SK-N-SH treated with all-trans-retinoic acid at 6 μM for 48 hours (cell line): Measurements from ENCODE around the gene CYP24A1.

Experiments used
- ATAC-seq: fragments of 200-7000 bp; cut with Tn5 transposase; 3 replicates; pipeline ENCODE4 v1.9.1; 2020; ENCODE audit warnings: mild to moderate bottlenecking, moderate library complexity
- ARNTL ChIP-seq: fragments of 450-650 bp; formaldehyde crosslinking; IDR thresholded peaks from 2 replicates; pipeline ENCODE4 v1.5.0; 2020; ENCODE audit warnings: low read depth, mild to moderate bottlenecking, moderate library complexity, borderline replicate concordance
- BACH2 ChIP-seq: fragments of 250-450 bp; sonication (Bioruptor Pico); IDR thresholded peaks from 2 replicates; pipeline ENCODE4 v1.9.0; 2021; ENCODE audit warnings: mild to moderate bottlenecking, borderline replicate concordance
- CREB5 ChIP-seq: fragments of 250-450 bp; sonication (Bioruptor Pico); IDR thresholded peaks from 2 replicates; pipeline ENCODE4 v1.5.1; 2020; ENCODE audit warnings: low read depth, mild to moderate bottlenecking, moderate library complexity
- CSDC2 ChIP-seq: fragments of 250-450 bp; sonication (Bioruptor Pico); IDR thresholded peaks from 2 replicates; pipeline ENCODE4 v1.5.0; 2020; ENCODE audit warnings: mild to moderate bottlenecking, moderate library complexity
- CSRNP3 ChIP-seq: fragments of 250-450 bp; sonication (Bioruptor Pico); IDR thresholded peaks from 2 replicates; pipeline ENCODE4 v1.5.1; 2021; ENCODE audit warnings: mild to moderate bottlenecking, moderate library complexity
- ESRRG ChIP-seq: fragments of 250-450 bp; sonication (Bioruptor Pico); IDR thresholded peaks from 2 replicates; pipeline ENCODE4 v1.6.1; 2021; ENCODE audit warnings: mild to moderate bottlenecking
- GLIS3 ChIP-seq: fragments of 250-450 bp; sonication (Bioruptor Pico); IDR thresholded peaks from 2 replicates; pipeline ENCODE4 v1.5.0; 2020; ENCODE audit warnings: mild to moderate bottlenecking, moderate library complexity
- ISL1 ChIP-seq: fragments of 250-450 bp; sonication (Bioruptor Pico); IDR thresholded peaks from 2 replicates; pipeline ENCODE4 v2.1.2; 2022; ENCODE audit warnings: mild to moderate bottlenecking, moderate library complexity
- OSR1 ChIP-seq: fragments of 250-450 bp; sonication (Bioruptor Pico); IDR thresholded peaks from 2 replicates; pipeline ENCODE4 v1.8.0; 2022; ENCODE audit warnings: moderate library complexity, mild to moderate bottlenecking, inconsistent platforms
- POU6F1 ChIP-seq: fragments of 250-450 bp; sonication (Bioruptor Pico); IDR thresholded peaks from 2 replicates; pipeline ENCODE4 v1.8.0; 2021; ENCODE audit warnings: low read depth, mild to moderate bottlenecking, moderate library complexity, borderline replicate concordance
- PPARA ChIP-seq: fragments of 250-450 bp; sonication (Bioruptor Pico); IDR thresholded peaks from 2 replicates; pipeline ENCODE4 v1.5.0; 2020; ENCODE audit warnings: mild to moderate bottlenecking, borderline replicate concordance
- RARB ChIP-seq: fragments of 250-450 bp; sonication (Bioruptor Pico); IDR thresholded peaks from 2 replicates; pipeline ENCODE4 v1.8.0; 2021; ENCODE audit warnings: mild to moderate bottlenecking, moderate library complexity
- SNAI2 ChIP-seq: fragments of 250-450 bp; sonication (Bioruptor Pico); IDR thresholded peaks from 2 replicates; pipeline ENCODE4 v1.5.0; 2020; ENCODE audit warnings: mild to moderate bottlenecking, moderate library complexity
- TCF4 ChIP-seq: fragments of 250-450 bp; sonication (Bioruptor Pico); IDR thresholded peaks from 2 replicates; pipeline ENCODE4 v1.8.0; 2021; ENCODE audit warnings: mild to moderate bottlenecking, moderate library complexity, borderline replicate concordance
- TOX ChIP-seq: fragments of 250-450 bp; sonication (Bioruptor Pico); IDR thresholded peaks from 2 replicates; pipeline ENCODE4 v1.8.0; 2021; ENCODE audit warnings: mild to moderate bottlenecking, moderate library complexity, borderline replicate concordance
- TSHZ2 ChIP-seq: fragments of 250-450 bp; sonication (Bioruptor Pico); IDR thresholded peaks from 2 replicates; pipeline ENCODE4 v1.5.0; 2020; ENCODE audit warnings: mild to moderate bottlenecking, moderate library complexity
- ZC3H10 ChIP-seq: fragments of 250-450 bp; sonication (Bioruptor Pico); IDR thresholded peaks from 2 replicates; pipeline ENCODE4 v1.5.1; 2021; ENCODE audit warnings: mild to moderate bottlenecking, moderate library complexity
- ZFP3 ChIP-seq: fragments of 250-450 bp; sonication (Bioruptor Pico); IDR thresholded peaks from 2 replicates; pipeline ENCODE4 v1.5.0; 2020; ENCODE audit warnings: mild to moderate bottlenecking, moderate library complexity
- ZFP30 ChIP-seq: fragments of 450-650 bp; formaldehyde crosslinking; IDR thresholded peaks from 2 replicates; pipeline ENCODE4 v1.5.0; 2022; ENCODE audit warnings: mild to moderate bottlenecking, moderate library complexity
- ZNF565 ChIP-seq: fragments of 450-650 bp; formaldehyde crosslinking; conservative IDR thresholded peaks from 2 replicates; pipeline ENCODE4 v1.5.0; 2020; ENCODE audit warnings: low read depth, mild to moderate bottlenecking, moderate library complexity
- ZNF70 ChIP-seq: fragments of 450-650 bp; formaldehyde crosslinking; IDR thresholded peaks from 2 replicates; pipeline ENCODE4 v1.5.0; 2020; ENCODE audit warnings: mild to moderate bottlenecking, moderate library complexity
- ZNF8 ChIP-seq: fragments of 450-650 bp; formaldehyde crosslinking; IDR thresholded peaks from 2 replicates; pipeline ENCODE4 v1.5.0; 2020; ENCODE audit warnings: mild to moderate bottlenecking, moderate library complexity

The CYP24A1 gene

GRCh38 chr20:54105653-54106052, 68.1 kb downstream of the CYP24A1 start:
- no peak for TF ChIP-seq ZFP3 (CRISPR knock-in tag)
- no peak for TF ChIP-seq TCF4 (CRISPR knock-in tag)
- TF ChIP-seq PPARA (CRISPR knock-in tag), result no peak
- TF ChIP-seq ZFP30, result no peak
- no peak for TF ChIP-seq ZNF8 (CRISPR knock-in tag)
- TF ChIP-seq CSDC2, result no peak
- no peak for TF ChIP-seq CSRNP3
- TF ChIP-seq ZC3H10 (CRISPR knock-in tag), result no peak
- TF ChIP-seq BACH2 (CRISPR knock-in tag), result no peak
- TF ChIP-seq ARNTL (CRISPR knock-in tag), result no peak
- TF ChIP-seq SNAI2 (CRISPR knock-in tag), result no peak
- TF ChIP-seq GLIS3 (CRISPR knock-in tag), result no peak
- no peak for ATAC-seq

- no peak for ATAC-seq
- no peak for TF ChIP-seq SNAI2 (CRISPR knock-in tag)
- TF ChIP-seq ZNF8 (CRISPR knock-in tag), result no peak
- no peak for TF ChIP-seq POU6F1 (CRISPR knock-in tag)
- no peak for TF ChIP-seq ZFP3 (CRISPR knock-in tag)
- TF ChIP-seq ARNTL (CRISPR knock-in tag), result no peak
- no peak for TF ChIP-seq GLIS3 (CRISPR knock-in tag)
- no peak for TF ChIP-seq ESRRG (CRISPR knock-in tag)
- TF ChIP-seq CREB5 (CRISPR knock-in tag), result no peak
These were observed 69.0 kb downstream of the CYP24A1 start for GRCh38 chr20:54104781-54105180.

GRCh38 chr20:54103762-54104600, 69.8 kb downstream of the CYP24A1 start:
- ATAC-seq, result no peak; the same call in 2 of the 3 replicates
- TF ChIP-seq CREB5 (CRISPR knock-in tag), result no peak
- TF ChIP-seq TSHZ2 (CRISPR knock-in tag), result no peak
- TF ChIP-seq POU6F1 (CRISPR knock-in tag), result no peak
- TF ChIP-seq ESRRG (CRISPR knock-in tag), result no peak
- no peak for TF ChIP-seq TOX (CRISPR knock-in tag)
- no peak for TF ChIP-seq GLIS3 (CRISPR knock-in tag)
- TF ChIP-seq OSR1 (CRISPR knock-in tag), result no peak
- no peak for TF ChIP-seq ZFP3 (CRISPR knock-in tag)
- TF ChIP-seq ARNTL (CRISPR knock-in tag), result no peak
- TF ChIP-seq CSRNP3, result no peak
- no peak for TF ChIP-seq ISL1 (CRISPR knock-in tag)
- TF ChIP-seq ZNF565, result no peak
- no peak for TF ChIP-seq ZNF70
- TF ChIP-seq RARB (CRISPR knock-in tag), result no peak
- TF ChIP-seq ZFP30, result no peak
- TF ChIP-seq PPARA (CRISPR knock-in tag), result no peak
- TF ChIP-seq CSDC2, result no peak
